Heart left ventricle (tissue), 13 donors: ENCODE data around the gene ADGRG6.

Experiments used
- POLR2A ChIP-seq, 2 donors: fragments of 450-650 bp; IDR thresholded peaks; one replicate each; pipeline ENCODE4 v1.6.1; 2017; ENCODE audit warnings: antibody characterized with exemption in 2 of 2, mild to moderate bottlenecking in 2 of 2, moderate library complexity in 2 of 2
- TF ChIP-seq, protein P1 (sequence below), 12 donors: fragments of 200-600 bp; sonication (generic) in 4 of 12; IDR thresholded peaks; one replicate each; pipeline versions ENCODE4 v1.5.0 to v1.8.0; 2018 to 2022; ENCODE audit warnings: antibody characterized with exemption in 12 of 12, mild to moderate bottlenecking in 5 of 12
- donor health status: ischemic (EF 13 %, LVEDD 7.1; RV severe dilation, severe dysfunction).
- donor health status: DM: no; HTN: yes; CAD: no.
- donor health status: DM: no; HTN: no; CAD: no.
- donor health status: ischemic (EF 25% LVEDD 6.9; RV normal size, moderate dysfunction).
- donor health status: ischemic (EF 25% LVEDD 5.7; RV mildly dilated, moderate dysfunction).
- donor health status: ischemic (EF 35%, LVEDD 5.7; RV mildly dilated, moderate dysfunction).
- donor health status: nonischemic (EF 11% LVEDD 7.7; RV severe dilation, severe dysfunction).
- donor health status: DM: yes; HTN: yes; CAD: no.
- donor health status: PGD.
- donor health status: ischemic (EF 29% LVEDD 5.4; RV normal size, mild dysfunction).
- donor health status: nonischemic (EF 23%, LVEDD 6.1; RV moderate dilation, normal function).

- TF ChIP-seq, protein P1, sequence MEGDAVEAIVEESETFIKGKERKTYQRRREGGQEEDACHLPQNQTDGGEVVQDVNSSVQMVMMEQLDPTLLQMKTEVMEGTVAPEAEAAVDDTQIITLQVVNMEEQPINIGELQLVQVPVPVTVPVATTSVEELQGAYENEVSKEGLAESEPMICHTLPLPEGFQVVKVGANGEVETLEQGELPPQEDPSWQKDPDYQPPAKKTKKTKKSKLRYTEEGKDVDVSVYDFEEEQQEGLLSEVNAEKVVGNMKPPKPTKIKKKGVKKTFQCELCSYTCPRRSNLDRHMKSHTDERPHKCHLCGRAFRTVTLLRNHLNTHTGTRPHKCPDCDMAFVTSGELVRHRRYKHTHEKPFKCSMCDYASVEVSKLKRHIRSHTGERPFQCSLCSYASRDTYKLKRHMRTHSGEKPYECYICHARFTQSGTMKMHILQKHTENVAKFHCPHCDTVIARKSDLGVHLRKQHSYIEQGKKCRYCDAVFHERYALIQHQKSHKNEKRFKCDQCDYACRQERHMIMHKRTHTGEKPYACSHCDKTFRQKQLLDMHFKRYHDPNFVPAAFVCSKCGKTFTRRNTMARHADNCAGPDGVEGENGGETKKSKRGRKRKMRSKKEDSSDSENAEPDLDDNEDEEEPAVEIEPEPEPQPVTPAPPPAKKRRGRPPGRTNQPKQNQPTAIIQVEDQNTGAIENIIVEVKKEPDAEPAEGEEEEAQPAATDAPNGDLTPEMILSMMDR (IDR thresholded peaks at IDR 0.05), result no peak
- no peak for TF ChIP-seq POLR2A (IDR thresholded peaks at IDR 0.05)
These were observed 179.7 kb downstream of the ADGRG6 start for GRCh38 chr6:142481466-142481865.
